Tibial artery (tissue), 4 donors: ENCODE measurements around the gene CNTNAP2.

Experiments used
- DNase-seq, 2 donors: peaks; one replicate each; pipeline ENCODE4 v3.0.0-alpha.2; 2019
- H3K27ac ChIP-seq, 2 donors: fragments of 200-600 bp; sonication (generic) in 1 of 2; 1 replicate in 1 of 2; 2 replicates in 1 of 2; pipeline ENCODE4 v1.5.1; 2018 to 2019; ENCODE audit warnings: mild to moderate bottlenecking in 1 of 2
- H3K27me3 ChIP-seq, 2 donors: fragments of 200-600 bp; sonication (generic) in 1 of 2; one replicate each; pipeline versions ENCODE4 v1.5.1 to v1.6.0; 2016 to 2019
- H3K36me3 ChIP-seq, 3 donors: fragments of 200-600 bp; sonication (generic) in 2 of 3; one replicate each; pipeline ENCODE4 v1.5.1; 2016 to 2019; ENCODE audit warnings: mild to moderate bottlenecking in 2 of 3
- H3K4me1 ChIP-seq, 4 donors: fragments of 200-600 bp; sonication (generic) in 2 of 4; 1 replicate in 3 of 4; 2 replicates in 1 of 4; pipeline ENCODE4 v1.5.1; 2016 to 2019
- H3K4me3 ChIP-seq, 2 donors: fragments of 200-600 bp; sonication (generic) in 1 of 2; 1 replicate in 1 of 2; 2 replicates in 1 of 2; pipeline ENCODE4 v1.5.1; 2018 to 2019; ENCODE audit warnings: mild to moderate bottlenecking in 2 of 2
- H3K9me3 ChIP-seq, 3 donors: fragments of 200-600 bp; sonication (generic) in 1 of 3; one replicate each; pipeline ENCODE4 v1.5.1; 2016 to 2019
- intact Hi-C: fragments of 100-400 bp; cut with DNase I; formaldehyde crosslinking; loops from one replicate; pipeline ENCODE4 v1.15.0; 2023; ENCODE audit warnings: low total_unique reads
- TF ChIP-seq, protein P1 (sequence below), 2 experiments: fragments of 200-600 bp in 1 of 2; fragments of 450-650 bp in 1 of 2; IDR thresholded peaks; one replicate each; pipeline ENCODE4 v1.5.1; 2017 to 2019; ENCODE audit warnings: antibody characterized with exemption in 2 of 2, mild to moderate bottlenecking in 1 of 2, moderate library complexity in 1 of 2

Gene CNTNAP2

DNA sequence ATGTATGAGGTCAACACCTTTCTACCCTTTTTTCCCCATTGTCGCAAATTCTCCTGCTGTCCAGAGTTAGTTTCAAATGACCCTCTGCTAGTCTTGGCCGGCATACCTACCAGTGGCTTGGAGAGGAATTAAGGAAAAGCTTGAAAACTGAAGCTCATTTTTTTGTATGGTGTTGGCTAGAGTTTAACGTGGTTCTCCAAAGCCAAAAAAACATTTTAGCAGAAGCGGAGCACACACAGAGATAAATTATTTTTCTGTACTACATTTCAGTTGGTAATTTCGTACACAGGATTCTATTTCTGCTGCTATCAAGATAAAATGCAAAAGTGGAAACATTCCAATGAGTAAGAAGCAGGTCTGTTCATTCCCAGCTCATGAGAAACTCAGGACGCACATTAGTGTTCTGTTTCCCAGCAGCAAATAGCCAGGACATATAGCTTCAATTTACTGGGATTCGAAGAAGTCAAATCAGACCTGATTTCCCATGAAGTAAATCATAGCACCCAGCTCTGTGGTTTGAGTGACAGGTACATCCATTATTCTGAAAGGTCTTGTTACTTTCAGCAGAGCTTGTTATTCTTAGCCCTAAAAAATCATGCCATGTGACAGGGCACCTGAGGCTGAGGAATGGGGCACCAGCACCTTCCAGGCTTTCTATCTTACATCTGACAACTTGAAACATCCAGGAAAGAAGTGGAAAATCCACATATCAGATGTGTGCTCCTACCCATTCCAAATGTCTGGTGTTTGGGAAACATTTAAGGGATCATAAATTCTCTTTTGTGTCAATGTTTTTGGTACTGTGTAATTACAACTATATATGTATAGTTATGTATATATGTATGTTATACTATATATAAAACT, 2258.0 kb downstream of the CNTNAP2 start:
- H3K27me3 ChIP-seq = no peaks in the 10 kb centered on the region
- intact Hi-C loops = no loop called here
- H3K9me3 ChIP-seq = no peaks in the 10 kb centered on the region
- H3K4me3 ChIP-seq = no peak overlapping the region
- H3K27ac ChIP-seq = no peak overlapping the region
- no peaks in the 10 kb centered on the region for H3K4me1 ChIP-seq
- DNase-seq = no peak
- H3K36me3 ChIP-seq = no peaks in the 10 kb centered on the region
- TF ChIP-seq, protein P1, sequence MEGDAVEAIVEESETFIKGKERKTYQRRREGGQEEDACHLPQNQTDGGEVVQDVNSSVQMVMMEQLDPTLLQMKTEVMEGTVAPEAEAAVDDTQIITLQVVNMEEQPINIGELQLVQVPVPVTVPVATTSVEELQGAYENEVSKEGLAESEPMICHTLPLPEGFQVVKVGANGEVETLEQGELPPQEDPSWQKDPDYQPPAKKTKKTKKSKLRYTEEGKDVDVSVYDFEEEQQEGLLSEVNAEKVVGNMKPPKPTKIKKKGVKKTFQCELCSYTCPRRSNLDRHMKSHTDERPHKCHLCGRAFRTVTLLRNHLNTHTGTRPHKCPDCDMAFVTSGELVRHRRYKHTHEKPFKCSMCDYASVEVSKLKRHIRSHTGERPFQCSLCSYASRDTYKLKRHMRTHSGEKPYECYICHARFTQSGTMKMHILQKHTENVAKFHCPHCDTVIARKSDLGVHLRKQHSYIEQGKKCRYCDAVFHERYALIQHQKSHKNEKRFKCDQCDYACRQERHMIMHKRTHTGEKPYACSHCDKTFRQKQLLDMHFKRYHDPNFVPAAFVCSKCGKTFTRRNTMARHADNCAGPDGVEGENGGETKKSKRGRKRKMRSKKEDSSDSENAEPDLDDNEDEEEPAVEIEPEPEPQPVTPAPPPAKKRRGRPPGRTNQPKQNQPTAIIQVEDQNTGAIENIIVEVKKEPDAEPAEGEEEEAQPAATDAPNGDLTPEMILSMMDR (IDR thresholded peaks at IDR 0.05) = no peak

DNA sequence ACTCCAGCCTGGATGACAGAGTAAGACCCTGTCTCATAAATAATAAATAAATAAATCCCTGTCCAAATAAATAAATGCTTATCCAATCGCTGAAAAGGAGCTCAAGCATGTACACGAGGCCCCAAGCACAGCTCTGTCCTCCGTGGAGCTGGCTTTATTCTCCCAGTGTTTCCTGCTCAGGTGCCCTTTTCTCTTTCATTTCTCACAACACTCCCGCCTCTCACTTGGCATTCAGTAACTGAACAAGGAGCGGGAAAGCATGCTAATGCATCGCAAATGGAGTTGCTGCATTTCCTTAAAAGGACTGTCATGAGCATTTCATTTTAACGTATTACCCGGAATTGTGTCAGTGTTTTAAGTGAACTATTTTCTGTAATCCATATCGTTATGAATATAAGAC, 2263.1 kb downstream of the CNTNAP2 start:
- Histone ChIP-seq H3K4me3 (no peak overlapping the region), H3K36me3 (no peaks in the 10 kb centered on the region), H3K4me1 (no peaks in the 10 kb centered on the region), H3K27me3 (no peaks in the 10 kb centered on the region), H3K9me3 (peaks cover 0 to 7% (median 0%) of the 10 kb centered on the region in 3 donors), H3K27ac (no peak overlapping the region)
- DNase-seq = no peak
- TF ChIP-seq, protein P1 (IDR thresholded peaks at IDR 0.05) = no peak
- intact Hi-C loops = no loop called here

- Histone ChIP-seq H3K27ac (no peak overlapping the region), H3K27me3 (no peaks in the 10 kb centered on the region), H3K4me3 (no peak overlapping the region), H3K36me3 (no peaks in the 10 kb centered on the region), H3K9me3 (peaks cover 0 to 7% (median 0%) of the 10 kb centered on the region in 3 donors), H3K4me1 (no peaks in the 10 kb centered on the region)
- DNase-seq = no peak
- intact Hi-C loops = no loop called here
- TF ChIP-seq, protein P1 (IDR thresholded peaks at IDR 0.05) = no peak
Measured at GRCh38 chr7:148380596-148381419, 2264.2 kb downstream of the CNTNAP2 start.

GRCh38 chr7:148382596-148382995, 2266.0 kb downstream of the CNTNAP2 start:
- DNase-seq = no peak

GRCh38 chr7:148383651-148384050, 2267.1 kb downstream of the CNTNAP2 start:
- H3K4me3 ChIP-seq = no peak overlapping the region
- no peaks in the 10 kb centered on the region for H3K4me1 ChIP-seq
- intact Hi-C loops = no loop called here
- no peak overlapping the region for H3K27ac ChIP-seq
- H3K36me3 ChIP-seq = no peaks in the 10 kb centered on the region
- H3K9me3 ChIP-seq = peaks cover 0 to 7% (median 0%) of the 10 kb centered on the region in 3 donors
- H3K27me3 ChIP-seq = no peaks in the 10 kb centered on the region
- DNase-seq = no peak
- TF ChIP-seq, protein P1 (IDR thresholded peaks at IDR 0.05) = no peak

More at GRCh38 chr7:148382596-148382995, 2266.0 kb downstream of the CNTNAP2 start:
- Histone ChIP-seq H3K9me3 (peaks cover 0 to 7% (median 0%) of the 10 kb centered on the region in 3 donors), H3K36me3 (no peaks in the 10 kb centered on the region), H3K4me1 (no peaks in the 10 kb centered on the region), H3K4me3 (no peak overlapping the region), H3K27me3 (no peaks in the 10 kb centered on the region), H3K27ac (no peak overlapping the region)
- TF ChIP-seq, protein P1 (IDR thresholded peaks at IDR 0.05) = no peak
- intact Hi-C loops = no loop called here
